ENCODE measurements around the gene PPDPF.

Gene PPDPF

DNA sequence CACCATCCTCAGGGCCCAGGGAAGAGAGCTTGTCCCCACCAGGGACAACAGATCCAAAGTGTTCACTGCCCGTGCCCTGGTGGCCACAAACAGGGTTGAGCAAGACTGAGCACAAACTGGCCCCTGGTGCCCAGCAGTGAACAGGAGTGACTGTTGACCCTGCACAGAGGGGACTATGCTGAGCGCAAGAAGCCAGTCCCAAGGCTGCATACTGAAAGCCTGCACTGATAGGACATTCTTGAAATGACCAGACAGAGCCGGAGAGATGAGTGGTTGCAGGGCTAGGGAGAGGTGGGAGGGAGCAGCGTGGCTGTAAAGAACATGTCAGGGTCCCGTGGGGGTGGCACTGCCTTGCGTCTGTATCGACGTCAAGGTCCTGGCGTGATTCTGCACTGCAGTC lies 30.5 kb downstream of the PPDPF start:
- no peak for DNase-seq (ENCODE audit: low read depth in 2 of 2)

DNA sequence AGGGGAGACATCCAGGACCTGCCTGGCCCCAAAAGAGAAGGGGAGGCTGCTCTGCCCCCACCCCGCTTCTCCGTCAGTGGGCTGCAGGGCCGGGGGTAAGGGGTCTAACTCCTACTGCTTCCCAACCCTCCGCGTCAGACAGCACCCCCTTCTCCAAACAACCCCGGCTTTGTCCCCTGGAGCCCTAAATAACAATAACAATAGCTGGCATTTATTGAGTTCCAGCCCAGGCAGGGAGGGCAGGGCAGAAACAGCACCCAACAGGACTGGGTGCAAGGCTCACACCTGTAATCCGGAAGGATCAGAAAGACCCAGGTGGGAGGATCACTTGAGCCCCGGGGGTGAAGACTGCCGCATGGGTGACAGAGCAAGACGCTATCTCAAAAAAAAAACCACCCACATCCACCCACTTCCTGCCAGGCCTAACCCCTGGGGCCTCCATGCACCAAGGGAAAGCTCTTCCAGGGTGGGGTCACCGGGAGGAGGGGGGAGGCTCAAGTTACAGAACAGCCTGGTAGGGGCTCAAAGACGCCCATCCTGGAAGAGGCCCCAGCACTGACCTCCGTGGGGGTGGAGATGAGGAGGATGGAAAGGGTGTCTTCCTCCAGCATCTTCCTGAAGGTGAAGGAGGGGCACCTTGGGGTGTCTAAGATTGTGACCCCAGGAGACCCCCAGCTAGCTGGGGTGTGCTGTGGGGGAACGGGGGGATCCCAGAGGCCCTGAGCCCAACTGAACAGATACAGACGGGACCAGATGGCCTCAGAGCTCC lies 32.1 kb downstream of the PPDPF start:
- DNase-seq (ENCODE audit: low read depth in 2 of 2): no peak

DNA sequence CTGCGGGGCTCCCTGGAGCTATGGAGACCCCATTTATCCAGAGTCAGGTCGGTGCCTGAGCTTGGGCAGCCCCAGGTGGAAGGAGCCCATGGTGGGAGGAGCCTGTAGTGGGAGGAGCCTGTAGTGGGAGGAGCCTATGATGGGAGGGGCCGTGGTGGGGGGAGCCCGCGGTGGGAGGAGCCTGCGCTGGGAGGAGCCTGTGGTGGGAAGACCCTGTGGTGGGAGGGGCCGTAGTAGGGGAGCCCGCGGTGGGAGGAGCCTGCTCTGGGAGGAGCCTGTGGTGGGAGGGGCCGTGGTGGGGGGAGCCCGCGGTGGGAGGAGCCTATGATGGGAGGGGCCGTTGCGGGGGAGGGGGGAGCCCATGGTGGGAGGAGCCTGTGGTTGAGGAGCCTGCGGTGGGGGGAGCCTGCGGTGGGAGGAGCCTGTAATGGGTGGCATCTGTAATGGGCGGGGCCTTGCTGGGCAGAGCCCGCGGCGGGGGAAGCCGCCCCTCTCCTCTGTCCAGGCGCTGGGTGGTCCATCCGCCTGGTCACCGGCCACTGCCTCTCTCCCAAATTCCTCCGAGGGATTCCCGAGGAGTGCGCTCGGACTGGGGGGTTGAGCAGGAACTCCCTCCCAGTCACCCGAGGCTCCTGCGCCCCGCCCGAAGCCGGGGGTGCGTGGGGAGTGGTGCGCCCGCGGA lies 32.8 kb downstream of the PPDPF start:
- DNase-seq (ENCODE audit: low read depth in 2 of 2): peak; percentile 66 to 73

DNA sequence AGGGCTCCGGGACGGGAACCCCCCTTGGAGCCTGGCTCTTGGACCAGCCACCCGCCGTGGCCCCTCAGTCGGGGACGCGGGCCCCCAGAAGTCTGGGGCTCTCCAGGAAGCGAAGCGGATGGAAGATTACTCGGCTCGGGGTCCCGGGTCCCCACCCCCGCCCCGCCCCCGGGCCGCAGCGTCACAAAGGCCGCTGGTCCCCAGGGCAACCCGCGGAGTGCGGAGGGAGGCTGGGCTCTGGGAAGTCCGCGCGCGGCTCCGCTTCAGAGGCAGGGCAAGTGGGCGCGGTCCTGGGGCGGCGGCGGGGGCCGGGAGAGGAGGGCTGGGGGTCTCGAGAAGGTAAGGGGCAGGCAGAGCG lies 33.3 kb downstream of the PPDPF start, which contains the start of gene FNDC11:
TSS of gene FNDC11 (plus strand) at position 227 of the 358 bp plus-strand sequence. CDS start 1,505 bp downstream, outside the sequence.
- no peak for DNase-seq (ENCODE audit: low read depth in 2 of 2)

DNA sequence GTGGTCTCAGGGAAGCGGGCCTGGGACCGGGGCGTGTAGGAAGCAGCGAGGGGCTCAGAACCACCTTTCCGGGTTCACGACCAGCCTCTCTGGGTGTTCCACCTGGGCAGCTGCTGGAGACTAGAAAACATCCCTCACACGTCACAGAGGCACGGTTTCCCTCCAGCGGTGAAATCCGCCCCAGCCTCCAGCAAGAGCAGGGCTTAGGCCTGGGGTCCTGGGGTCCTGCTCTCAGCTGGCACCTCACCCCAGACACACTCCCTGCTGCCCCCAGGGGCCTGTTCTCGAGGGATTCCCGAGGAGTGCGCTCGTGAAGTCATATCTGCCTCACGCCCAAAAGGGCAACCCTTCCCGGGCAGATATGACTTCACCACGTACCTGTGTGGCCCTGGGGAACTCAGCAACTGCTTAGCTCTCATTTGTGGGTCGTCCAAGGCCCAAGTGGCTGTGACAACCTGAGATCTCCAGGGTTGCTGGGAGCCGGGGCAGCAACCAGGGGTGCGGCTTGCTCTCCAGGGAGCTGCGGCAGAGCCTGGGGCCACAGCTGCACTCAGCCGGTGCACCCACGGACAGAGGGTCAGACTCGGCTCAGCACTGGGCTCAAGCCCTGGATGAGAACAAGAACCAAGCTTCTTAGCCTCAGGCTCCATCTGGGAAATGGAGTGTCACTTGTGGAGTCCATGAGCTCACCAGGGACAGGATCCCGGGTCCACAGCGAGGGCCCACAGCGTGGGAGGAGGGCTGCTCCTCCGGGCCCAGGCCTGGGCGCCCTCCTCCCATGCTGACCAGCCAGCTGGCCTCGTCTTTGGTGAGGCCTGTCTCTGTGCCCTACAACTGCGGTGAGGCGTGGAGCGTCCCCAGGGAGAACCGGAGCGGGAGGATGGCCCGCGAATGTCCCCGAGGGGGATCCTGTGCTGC lies 34.1 kb downstream of the PPDPF start:
- no peak for DNase-seq (ENCODE audit: low read depth in 2 of 2)

DNA sequence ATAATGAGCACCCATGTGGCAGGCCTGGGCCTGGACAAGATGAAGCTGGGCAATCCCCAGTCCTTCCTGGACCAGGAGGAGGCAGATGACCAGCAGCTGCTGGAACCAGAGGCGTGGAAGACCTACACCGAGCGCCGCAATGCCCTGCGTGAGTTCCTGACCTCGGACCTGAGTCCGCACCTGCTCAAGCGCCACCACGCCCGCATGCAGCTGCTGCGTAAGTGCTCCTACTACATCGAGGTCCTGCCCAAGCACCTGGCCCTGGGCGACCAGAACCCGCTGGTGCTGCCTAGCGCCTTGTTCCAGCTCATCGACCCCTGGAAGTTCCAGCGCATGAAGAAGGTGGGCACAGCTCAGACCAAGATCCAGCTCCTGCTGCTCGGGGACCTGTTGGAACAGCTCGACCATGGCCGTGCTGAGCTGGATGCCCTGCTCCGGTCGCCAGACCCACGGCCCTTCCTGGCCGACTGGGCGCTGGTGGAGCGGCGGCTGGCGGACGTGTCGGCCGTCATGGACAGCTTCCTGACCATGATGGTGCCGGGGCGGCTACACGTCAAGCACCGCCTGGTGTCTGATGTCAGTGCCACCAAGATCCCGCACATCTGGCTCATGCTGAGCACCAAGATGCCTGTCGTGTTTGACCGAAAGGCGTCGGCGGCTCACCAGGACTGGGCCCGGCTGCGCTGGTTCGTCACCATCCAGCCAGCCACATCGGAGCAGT lies 35.3 kb downstream of the PPDPF start:
- no peak for DNase-seq (ENCODE audit: low read depth in 2 of 2)

DNA sequence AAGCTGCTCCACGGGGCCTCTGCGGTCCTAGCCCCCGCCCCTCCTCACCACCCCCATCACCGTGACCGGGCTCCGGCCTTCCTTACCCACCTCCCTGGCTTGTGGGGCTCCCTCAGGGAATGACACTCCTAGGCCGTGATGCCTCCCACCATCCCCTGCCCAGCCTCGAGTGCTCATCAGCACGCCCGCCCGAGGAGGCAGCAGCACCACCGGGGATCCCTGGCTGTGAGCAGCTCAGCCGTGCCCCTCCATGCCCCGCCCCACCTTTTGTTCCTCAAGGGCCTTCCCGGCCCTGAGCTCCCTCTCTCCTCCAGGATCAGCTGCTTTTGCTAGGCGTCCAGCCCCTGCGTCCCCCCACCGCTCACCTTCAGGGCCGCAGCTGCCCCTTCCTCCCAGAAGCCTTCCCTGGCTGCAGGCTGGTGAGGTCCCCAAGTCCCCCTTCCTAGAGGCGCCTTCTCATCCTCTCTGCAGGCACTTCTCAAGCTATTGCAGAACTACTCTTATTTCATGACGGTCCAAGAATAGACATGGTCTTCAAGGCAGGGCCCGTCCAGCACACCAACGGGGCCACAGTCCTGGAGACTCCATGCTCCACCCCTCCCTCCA lies 36.4 kb downstream of the PPDPF start:
- no peak for DNase-seq (ENCODE audit: low read depth in 2 of 2)

DNA sequence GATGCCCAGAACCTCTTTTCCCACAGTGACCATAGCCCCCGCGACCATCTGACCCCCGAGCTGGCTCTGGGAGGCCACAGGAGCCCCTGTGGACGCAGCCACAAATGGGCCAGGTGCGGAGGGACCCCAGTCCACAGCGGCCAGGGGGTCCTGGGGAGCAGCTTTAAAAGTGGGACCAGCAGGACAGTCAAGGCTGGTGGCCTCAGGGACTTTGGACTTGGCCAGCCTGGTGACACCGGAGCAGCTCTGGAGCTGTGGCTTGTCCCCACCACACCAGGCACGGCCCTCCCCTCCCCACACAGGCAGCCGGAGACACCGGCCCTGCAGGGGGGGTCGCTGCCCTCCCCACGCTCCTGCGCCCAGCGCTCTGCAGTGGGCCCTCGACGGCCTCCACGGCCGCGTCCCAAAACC lies 36.9 kb downstream of the PPDPF start:
- DNase-seq (ENCODE audit: low read depth in 2 of 2): no peak

DNA sequence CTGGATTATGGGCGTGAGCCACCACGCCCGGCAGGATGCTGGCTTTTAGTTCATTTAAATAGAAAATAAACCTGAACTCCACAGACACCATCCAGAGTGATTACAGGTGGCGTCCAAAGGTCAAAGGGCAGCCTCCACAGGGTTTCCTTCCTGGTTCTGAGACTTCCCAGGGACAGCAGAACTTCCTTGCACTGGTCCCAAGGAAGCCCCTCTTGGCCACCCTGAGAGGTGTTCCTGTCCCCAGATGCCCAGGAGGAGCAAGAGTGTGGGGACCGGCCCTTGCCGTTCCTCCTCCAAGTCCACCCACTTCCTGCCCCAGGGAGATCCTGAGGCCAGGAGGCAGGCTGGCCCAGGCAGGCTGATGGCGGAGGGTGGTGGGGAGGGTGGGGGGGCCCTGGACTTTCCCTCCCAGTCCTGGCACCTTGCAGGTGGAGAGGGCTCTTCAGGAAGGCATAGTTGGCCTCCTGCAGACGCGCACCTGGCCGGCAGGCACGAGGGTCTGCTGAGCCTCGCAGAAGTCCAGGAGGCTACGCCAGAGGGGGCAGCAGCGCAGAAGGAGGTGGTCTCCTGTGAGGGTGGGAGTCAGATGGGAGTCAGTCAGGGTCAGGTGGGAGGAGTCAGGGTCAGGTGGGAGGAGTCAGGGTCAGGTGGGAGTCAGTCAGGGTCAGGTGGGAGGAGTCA lies 38.4 kb downstream of the PPDPF start:
- DNase-seq (ENCODE audit: low read depth in 2 of 2): no peak

DNA sequence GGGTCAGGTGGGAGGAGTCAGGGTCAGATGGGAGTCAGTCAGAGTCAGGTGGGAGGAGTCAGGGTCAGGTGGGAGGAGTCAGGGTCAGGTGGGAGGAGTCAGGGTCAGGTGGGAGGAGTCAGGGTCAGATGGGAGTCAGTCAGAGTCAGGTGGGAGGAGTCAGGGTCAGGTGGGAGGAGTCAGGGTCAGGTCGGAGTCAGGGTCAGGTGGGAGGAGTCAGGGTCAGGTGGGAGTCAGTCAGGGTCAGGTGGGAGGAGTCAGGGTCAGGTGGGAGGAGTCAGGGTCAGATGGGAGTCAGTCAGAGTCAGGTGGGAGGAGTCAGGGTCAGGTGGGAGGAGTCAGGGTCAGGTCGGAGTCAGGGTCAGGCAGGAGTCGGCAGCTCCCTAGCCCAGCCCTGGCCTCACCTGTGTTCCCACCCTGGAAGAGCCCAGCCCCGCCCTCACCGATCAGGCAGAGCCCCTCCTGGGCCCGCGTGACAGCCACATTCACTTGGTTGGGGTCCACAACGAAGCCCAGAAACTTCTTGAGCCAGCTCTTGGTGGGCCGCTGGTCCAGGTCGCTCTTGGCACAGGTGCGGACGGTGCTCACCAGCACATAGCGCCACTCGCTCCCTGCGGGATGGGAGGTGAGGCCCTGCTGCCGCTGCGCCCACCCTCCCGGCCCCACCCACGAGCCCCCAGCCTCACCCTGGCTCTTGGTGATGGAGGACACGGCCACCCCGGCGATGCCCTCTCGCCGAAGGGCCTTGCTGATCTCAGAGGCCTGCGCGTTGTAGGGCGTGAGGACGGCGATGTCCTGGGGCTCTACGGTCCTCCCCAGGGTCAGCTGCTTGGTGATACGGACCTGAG lies 39.1 kb downstream of the PPDPF start:
- peak in 1 of 2 donors; percentile 47 for DNase-seq (ENCODE audit: low read depth in 2 of 2)

DNA sequence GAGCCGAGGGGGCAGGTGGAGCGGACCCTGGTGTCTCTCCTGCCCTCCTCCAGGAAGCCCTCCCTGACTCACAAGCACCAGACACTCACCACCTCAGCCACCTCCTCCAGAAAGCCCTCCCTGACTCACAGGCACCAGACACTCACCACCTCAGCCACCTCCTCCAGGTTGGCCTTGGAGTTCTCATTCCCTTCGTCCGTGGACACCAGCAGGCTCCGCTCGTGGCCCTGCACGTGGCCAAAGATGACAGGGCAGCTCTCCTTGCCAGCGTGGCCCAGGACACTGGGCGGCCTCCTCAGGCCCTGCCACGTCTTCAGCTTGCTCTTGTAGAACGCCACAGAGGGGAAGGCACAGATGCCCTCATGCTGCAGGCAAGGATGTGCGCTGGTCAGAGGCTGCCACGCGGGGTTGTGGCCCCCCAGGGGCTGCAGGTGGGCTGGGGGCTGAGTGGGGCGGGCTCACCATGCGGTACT lies 39.8 kb downstream of the PPDPF start:
- DNase-seq (ENCODE audit: low read depth in 2 of 2): no peak

DNA sequence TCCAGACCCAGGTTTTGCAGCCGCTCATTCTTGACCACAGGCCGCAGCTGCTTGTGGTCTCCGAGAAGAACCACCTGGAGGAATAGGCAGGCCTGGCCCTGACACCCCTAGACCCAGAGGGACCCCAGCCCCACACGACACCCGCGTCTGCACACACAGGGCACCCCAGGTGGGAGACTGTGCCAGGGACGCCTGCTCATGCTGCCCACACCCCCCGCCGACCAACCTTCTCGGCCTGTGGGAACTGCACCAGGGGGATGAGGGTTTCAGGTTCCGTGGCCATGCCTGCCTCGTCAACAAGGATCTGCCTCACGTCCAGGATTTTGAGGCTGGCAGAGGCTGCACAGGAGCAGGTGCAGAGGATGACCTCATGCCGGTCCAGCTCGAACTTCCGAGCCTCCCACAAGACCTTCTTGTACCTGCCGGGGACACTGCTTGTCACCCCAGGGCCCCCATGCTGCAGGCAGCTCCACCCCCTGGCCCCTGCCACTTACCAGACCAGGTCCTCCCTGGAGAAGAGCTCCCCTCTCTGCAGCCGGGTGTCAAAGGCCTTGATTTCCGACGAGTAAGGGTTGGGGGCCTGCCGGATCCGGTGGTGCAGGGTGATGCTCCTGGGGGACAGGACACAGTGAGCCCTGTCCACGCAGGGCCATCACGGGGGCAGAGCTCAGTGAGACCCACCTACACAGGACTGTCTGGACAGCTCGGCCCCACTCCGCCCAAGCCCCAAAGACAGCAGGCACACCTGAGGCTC lies 40.5 kb downstream of the PPDPF start:
- no peak for DNase-seq (ENCODE audit: low read depth in 2 of 2)

DNA sequence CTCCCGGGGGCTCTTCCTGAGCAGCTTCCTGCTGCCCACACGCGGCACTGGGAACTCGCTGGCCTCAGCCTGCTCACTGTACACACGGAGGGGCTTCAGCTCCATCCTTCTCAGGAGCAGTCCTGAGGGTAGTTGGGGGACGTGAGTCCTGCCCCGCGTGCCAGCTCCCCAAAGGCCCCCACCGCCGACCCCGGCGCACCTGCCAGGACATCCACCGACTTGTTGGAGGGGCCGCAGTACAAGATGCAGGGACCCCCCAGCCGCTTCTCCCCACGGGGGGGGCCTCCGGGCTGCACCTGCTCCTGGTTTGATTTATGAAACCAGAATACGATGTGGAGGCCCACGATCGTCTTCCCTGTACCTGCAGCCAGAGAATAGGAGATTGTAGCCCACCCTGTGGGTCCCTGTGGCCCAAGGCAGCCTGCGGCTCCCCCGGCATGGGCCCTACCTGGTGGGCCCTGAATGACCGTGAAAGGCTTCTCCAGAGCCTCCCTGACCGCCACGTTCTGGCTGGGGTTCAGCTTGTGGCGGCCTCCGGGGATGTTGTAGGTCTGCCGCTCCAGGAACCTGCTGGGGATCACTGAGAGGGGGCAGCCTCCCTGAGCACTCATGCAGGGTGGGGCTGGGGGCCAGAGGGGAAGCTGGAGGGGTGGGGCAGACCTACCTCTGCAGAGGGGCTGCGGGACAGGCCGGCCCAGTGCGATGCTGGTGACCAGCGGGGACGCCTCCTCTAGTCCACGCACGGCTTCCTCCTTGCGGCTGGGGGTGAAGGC lies 41.2 kb downstream of the PPDPF start:
- DNase-seq (ENCODE audit: low read depth in 2 of 2): no peak

DNA sequence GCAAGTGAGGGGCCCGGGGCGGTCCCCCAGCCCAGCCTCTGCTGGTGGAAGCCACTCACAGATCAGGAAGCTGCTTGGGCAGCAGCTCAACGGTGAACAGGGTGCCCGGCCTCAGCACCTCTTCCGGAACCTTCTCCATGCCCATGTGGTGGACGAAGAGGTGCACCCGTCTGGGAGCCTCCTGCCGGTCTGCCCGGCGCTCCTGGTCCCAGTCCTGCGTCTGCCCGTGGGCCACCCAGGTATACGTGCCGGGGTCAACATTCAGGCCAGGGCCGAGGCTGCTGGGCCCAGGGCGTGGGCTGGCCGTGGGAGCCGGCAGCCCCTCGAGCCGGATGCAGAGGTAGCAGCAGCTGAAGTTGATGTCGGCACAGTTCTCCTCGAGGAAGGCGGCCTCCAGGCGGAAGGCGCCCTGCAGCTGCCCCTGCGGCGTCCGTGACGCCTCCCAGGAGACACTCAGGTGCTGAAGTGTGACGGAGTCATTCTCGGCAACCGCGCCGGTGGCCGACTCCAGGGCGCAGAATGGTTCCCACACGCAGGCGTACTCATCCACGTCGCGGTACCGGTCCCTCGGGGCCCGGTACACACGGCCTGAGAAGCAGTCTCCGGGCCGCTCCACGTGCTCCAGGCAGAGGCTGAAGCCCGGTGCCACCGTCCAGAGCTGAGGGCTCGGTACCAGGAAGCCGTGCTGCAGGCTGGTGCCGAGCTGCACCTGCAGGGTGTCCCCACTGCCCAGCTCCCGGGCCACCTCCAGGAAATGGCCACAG lies 42.1 kb downstream of the PPDPF start:
- no peak for DNase-seq (ENCODE audit: low read depth in 2 of 2)

DNA sequence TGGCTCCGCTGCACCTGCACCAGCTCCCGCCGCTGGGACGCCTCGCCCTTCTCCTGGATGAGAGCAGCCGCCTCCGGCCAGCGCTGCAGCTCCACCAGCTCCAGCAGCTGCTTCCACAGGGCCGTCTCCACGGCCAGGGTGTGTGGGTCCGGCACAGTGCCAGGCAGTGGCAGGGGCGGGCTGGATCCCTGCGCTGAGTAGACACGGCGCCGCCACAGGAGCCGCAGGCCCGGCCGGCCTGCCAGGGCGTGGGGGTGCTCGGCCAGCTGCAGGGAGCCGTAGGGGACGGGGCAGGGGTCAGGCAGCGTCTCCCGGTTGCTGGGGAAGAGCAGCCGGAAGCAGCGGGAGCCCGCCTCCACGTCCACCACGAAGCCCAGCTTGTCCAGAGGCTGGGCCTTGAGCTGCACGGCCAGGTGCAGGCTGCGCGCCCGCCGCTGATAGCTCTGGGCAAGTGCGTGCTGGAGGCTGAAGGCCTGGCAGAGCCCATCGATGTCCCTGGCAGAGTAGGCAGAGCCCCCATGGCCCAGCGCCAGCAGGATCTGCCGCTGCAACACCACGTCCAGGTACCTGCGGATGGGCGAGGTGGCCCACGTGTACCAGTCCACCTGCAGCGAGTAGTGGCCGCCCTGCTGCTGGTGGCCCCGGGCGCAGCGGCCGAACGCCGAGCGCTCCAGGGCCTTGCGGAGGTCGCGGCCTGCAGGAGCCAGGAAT lies 42.8 kb downstream of the PPDPF start:
- DNase-seq (ENCODE audit: low read depth in 2 of 2): no peak

DNA sequence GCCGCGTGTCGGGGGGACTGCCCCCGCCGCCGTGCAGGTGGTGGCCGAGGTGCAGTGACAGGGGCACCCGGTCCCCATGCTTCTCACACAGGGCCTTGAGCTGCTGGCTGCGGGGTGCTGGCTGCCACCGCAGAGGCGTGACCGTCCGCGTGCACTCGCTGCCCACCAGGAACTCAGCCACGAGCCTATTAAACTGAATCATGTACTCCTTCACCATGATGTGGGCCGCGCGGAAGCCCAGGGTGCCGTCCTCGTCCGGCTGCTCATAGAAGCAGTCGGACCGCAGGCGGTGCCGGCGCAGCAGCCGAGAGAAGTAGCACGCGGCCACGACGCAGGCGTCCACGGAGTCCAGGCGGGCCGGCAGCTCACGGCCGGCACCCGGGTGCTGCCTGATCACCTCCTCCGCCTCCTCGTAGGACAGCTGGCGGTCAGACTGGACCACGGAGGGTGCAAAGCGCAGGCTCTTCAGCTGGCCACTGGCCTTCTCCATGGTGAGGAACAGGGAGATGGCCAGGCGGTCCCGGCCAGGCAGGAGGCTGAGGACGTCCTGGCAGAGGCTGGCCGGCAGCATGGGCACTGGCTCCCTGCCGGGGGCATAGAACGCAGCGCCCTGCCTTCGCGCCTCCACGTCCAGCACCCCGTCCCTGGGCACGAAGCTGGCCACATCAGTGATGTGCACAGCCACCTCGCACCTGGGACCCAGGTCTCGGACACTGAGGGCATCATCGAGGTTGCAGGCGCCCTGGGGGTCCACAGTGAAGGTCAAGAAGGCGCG lies 43.7 kb downstream of the PPDPF start:
- no peak for DNase-seq (ENCODE audit: low read depth in 2 of 2)

Measured in stimulated activated CD8-positive, alpha-beta memory T cell treated with anti-CD3 and anti-CD28 coated beads, Interleukin-15, amount 100 ng/mL, for 48 hours (primary cell).